NCI-H510A (cell line): ENCODE data around the gene HNRNPF.
A peak's percentile ranks its signal among the peaks of the same experiment; 100 is the strongest.

Experiments
- DNase-seq: peaks from one replicate; lab custom pipeline; 2025; lab: John Stamatoyannopoulos, UW

HNRNPF gene

GRCh38 chr10:43376828-43377423, 32.1 kb downstream of the HNRNPF start:
- no peak for DNase-seq

GRCh38 chr10:43376046-43376635, 32.8 kb downstream of the HNRNPF start:
- DNase-seq = no peak

GRCh38 chr10:43375401-43376020, 33.5 kb downstream of the HNRNPF start:
- DNase-seq = no peak

- DNase-seq = no peak
These were observed 34.8 kb downstream of the HNRNPF start for GRCh38 chr10:43374194-43374593.

- no peak for DNase-seq
These were observed 35.5 kb downstream of the HNRNPF start for GRCh38 chr10:43373461-43373860.

- DNase-seq = no peak
These were observed 36.1 kb downstream of the HNRNPF start for GRCh38 chr10:43372765-43373361.

- DNase-seq = no peak
These were observed 37.6 kb downstream of the HNRNPF start, which contains the start of gene FXYD4 for GRCh38 chr10:43371418-43371817. Gene FXYD4, plus strand, starts transcription at chr10:43371636. Its CDS starts 2,111 bp downstream, at chr10:43373747.

GRCh38 chr10:43370671-43371215, 38.2 kb downstream of the HNRNPF start:
- DNase-seq = no peak

GRCh38 chr10:43369921-43370320, 39.1 kb downstream of the HNRNPF start:
- no peak for DNase-seq

- DNase-seq = no peak
These were observed 44.0 kb downstream of the HNRNPF start for GRCh38 chr10:43365001-43365400.

GRCh38 chr10:43362191-43362839, 46.7 kb downstream of the HNRNPF start:
- peak; percentile 74 for DNase-seq

- DNase-seq = no peak
These were observed 47.3 kb downstream of the HNRNPF start for GRCh38 chr10:43361547-43362190.

- DNase-seq = no peak
These were observed 48.9 kb downstream of the HNRNPF start for GRCh38 chr10:43360086-43360485.

GRCh38 chr10:43355749-43356371, 53.1 kb downstream of the HNRNPF start:
- no peak for DNase-seq

GRCh38 chr10:43354879-43355380, 54.1 kb downstream of the HNRNPF start:
- no peak for DNase-seq

- DNase-seq = no peak
These were observed 54.7 kb downstream of the HNRNPF start for GRCh38 chr10:43354330-43354635.

- DNase-seq = no peak
These were observed 55.3 kb downstream of the HNRNPF start for GRCh38 chr10:43353495-43354329.

GRCh38 chr10:43352951-43353350, 56.0 kb downstream of the HNRNPF start:
- no peak for DNase-seq

- no peak for DNase-seq
These were observed 57.7 kb downstream of the HNRNPF start for GRCh38 chr10:43351301-43351700.

- DNase-seq = no peak
These were observed 58.3 kb downstream of the HNRNPF start for GRCh38 chr10:43350686-43351085.
